SJSA1 (cell line): ENCODE measurements around the gene MPHOSPH9. TPM values are rescaled to one million over a fixed set of nuclear protein-coding genes. Genes with fewer than 3 reads are reported as not detected.

Experiments
- DNase-seq, 2 experiments: peaks; one replicate each; pipeline ENCODE4 v3.0.0-alpha.2; 2015 to 2020; ENCODE audit warnings: low spot score in 2 of 2, low read depth in 1 of 2
- H3K27ac ChIP-seq: fragments of 250-450 bp; sonication (Bioruptor Pico); 2 replicates; pipeline ENCODE4 v1.5.1; 2020; ENCODE audit warnings: mild to moderate bottlenecking, moderate library complexity
- H3K27me3 ChIP-seq: fragments of 250-450 bp; sonication (Bioruptor Pico); replicated peaks from 2 replicates; pipeline ENCODE4 v1.5.1; 2020; ENCODE audit warnings: mild to moderate bottlenecking, moderate library complexity
- H3K36me3 ChIP-seq: fragments of 250-450 bp; sonication (Bioruptor Pico); 2 replicates; pipeline ENCODE4 v1.5.1; 2020; ENCODE audit warnings: mild to moderate bottlenecking
- H3K4me1 ChIP-seq: fragments of 250-450 bp; sonication (Bioruptor Pico); replicated peaks from 2 replicates; pipeline ENCODE4 v1.6.1; 2021; ENCODE audit warnings: mild to moderate bottlenecking
- H3K4me3 ChIP-seq: fragments of 250-450 bp; sonication (Bioruptor Pico); 2 replicates; pipeline ENCODE4 v1.5.1; 2020; ENCODE audit warnings: mild to moderate bottlenecking
- H3K9me3 ChIP-seq: fragments of 250-450 bp; sonication (Bioruptor Pico); replicated peaks from 2 replicates; pipeline ENCODE4 v1.5.1; 2020; ENCODE audit warnings: mild to moderate bottlenecking
- total RNA-seq: library from RNA; depleted of rRNA; stranded (reverse); fragments of >200 nt; shearing (Covaris generic); gene quantifications from 2 replicates; pipeline ENCODE4 v1.2.3, GENCODE V29; 2014

Gene MPHOSPH9
- total RNA-seq, 1 experiment from 2014 or later, result 77.6 TPM

DNA sequence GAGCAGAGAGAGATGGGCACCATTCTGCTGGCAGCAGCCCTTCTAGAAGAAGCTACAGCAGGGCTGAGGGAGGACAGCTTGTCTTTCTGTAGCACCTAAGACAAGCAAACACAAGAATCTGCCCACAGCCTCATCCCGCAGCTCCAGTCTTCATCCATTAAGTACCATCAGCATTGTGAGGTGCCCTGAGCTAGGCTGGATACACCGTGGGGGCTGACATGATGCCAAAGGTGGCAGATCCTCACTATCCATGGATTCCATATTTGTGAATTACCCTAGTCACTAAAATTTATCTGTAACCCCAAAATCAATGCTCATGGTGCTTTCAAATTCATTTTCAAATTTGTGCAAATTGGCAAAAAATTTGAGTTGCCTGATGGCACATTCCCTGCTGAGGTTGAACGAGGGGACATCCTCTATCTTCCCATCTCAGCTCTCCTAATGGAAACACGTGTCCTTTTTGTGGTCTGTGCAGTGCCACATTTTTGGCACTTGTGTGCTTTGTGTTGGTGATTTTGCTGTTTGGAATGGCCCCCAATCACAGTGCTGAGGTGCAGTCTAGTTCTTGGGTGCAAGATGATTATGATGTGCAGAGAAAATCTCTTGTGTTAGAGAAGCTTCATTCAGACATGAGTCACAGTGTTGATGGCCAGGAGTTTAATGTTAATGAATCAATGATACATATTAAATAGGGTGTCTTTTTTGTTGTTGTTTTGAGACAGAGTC is 89.0 kb downstream of the MPHOSPH9 start:
- Histone ChIP-seq H3K27ac (no peak overlapping the region), H3K27me3 (no peaks in the 10 kb centered on the region), H3K4me1 (peaks cover 25% of the 10 kb centered on the region), H3K9me3 (no peaks in the 10 kb centered on the region), H3K36me3 (no peaks in the 10 kb centered on the region), H3K4me3 (no peak overlapping the region)
- DNase-seq, result no peak

DNA sequence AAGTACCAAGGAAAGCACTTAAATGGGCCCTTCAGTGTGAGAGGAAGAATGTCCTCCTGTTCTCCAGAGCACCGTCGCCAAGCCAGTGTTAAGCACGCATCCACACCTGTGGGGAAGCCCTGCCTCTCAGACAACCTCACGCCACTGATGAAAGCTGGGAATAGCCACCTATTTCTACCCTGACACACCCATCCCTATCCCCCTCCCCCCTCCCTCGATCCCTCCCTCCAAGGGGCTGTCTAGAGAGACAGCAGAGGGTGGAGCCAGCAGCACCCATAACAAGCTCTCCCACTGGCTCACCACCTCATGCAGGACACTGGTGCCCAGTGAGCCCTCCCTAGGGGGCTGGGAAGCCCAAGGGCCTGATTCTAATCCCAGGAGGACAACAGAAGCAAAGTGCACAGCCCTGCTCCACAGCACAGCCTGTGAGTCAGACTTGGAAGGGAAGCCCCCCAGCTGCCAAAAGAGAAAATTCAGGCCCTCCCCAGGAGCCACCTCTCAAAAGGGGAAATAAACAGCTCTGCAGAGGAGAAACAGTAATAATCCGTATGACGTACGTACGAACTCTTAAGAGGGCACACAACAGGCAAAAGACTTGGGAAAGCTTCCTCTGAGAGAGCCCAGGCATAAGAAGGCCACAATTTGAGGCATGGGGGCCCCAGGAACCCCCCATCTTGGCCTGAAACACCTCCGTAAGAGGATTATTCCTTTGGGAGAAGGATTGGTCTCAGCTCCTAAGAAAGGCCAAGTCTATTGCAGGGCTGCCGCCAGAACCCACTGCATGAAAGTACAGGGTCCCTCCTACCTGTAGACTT is 89.8 kb downstream of the MPHOSPH9 start:
- Histone ChIP-seq H3K4me1 (peaks cover 25% of the 10 kb centered on the region), H3K4me3 (no peak overlapping the region), H3K9me3 (no peaks in the 10 kb centered on the region), H3K36me3 (no peaks in the 10 kb centered on the region), H3K27me3 (no peaks in the 10 kb centered on the region), H3K27ac (no peak overlapping the region)
- DNase-seq, result no peak

DNA sequence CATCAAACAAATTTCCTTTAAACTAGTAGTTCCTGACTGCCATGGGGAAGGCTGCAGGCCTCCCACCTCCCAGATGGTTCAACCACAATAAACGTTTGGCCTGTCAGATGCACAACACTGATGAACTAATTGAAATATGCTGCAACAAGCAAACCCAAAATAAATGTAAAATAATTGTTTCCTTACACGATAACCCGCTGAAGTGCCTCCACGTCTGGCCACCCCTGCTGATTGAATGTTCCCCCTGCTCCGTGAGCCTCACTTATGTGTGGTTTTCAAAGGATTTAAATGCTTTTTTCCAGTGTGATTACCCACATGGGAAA is 90.5 kb downstream of the MPHOSPH9 start:
- peaks cover 25% of the 10 kb centered on the region for H3K4me1 ChIP-seq
- H3K36me3 ChIP-seq, result no peaks in the 10 kb centered on the region
- H3K4me3 ChIP-seq, result no peak overlapping the region
- H3K27ac ChIP-seq, result 0 out of 2 replicates have a peak overlapping the region, but pooled peaks have one; percentile 39
- no peaks in the 10 kb centered on the region for H3K9me3 ChIP-seq
- no peak for DNase-seq
- no peaks in the 10 kb centered on the region for H3K27me3 ChIP-seq

DNA sequence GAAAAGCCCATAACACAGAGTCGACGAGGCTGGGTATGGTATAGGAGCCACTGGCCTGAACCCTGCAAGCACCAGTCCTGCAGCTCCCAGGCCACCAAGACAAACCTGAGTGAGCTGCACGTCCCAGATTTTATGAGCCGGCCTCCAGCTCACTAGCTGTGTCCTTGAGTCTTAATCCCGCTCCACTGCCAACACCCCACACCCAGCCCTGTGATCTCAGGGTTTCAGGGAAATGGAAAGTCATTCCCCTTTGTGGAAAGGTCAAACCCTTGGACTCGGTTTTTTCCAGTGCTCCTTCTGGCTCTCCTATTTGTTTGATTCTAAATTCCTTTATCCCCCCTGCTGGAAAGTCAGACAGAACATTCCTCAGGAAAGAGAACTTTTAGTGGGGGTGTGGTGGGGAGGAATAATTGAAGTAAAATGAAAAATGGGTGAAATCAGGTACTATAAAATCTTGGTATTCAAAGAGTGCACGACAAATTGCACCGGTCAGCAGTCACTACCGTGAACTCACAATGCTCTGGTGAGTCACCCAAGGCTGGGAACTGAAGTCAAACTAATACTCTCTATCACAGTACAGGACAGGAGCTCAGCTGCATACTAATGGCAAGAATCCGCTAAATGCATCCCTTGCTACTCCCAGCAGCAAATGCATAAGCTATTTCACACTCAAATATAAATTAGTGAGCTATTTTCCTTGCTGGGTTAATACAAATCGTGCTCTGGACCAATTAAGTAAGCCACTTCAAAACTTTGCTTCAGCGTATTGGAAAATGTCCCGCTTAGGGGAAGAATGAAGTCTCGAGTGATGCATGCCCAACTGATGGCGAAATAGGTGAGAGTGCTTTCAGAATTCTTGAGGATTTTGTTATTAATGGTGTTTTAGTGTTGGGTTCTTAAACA is 91.1 kb downstream of the MPHOSPH9 start:
- H3K27ac ChIP-seq, result peak overlapping the region; percentile 39; the same call in 1 of the 2 replicates
- H3K27me3 ChIP-seq, result no peaks in the 10 kb centered on the region
- no peak overlapping the region for H3K4me3 ChIP-seq
- no peaks in the 10 kb centered on the region for H3K36me3 ChIP-seq
- H3K9me3 ChIP-seq, result no peaks in the 10 kb centered on the region
- peak in 1 of 2 experiments; percentile 49 for DNase-seq
- peaks cover 25% of the 10 kb centered on the region for H3K4me1 ChIP-seq

DNA sequence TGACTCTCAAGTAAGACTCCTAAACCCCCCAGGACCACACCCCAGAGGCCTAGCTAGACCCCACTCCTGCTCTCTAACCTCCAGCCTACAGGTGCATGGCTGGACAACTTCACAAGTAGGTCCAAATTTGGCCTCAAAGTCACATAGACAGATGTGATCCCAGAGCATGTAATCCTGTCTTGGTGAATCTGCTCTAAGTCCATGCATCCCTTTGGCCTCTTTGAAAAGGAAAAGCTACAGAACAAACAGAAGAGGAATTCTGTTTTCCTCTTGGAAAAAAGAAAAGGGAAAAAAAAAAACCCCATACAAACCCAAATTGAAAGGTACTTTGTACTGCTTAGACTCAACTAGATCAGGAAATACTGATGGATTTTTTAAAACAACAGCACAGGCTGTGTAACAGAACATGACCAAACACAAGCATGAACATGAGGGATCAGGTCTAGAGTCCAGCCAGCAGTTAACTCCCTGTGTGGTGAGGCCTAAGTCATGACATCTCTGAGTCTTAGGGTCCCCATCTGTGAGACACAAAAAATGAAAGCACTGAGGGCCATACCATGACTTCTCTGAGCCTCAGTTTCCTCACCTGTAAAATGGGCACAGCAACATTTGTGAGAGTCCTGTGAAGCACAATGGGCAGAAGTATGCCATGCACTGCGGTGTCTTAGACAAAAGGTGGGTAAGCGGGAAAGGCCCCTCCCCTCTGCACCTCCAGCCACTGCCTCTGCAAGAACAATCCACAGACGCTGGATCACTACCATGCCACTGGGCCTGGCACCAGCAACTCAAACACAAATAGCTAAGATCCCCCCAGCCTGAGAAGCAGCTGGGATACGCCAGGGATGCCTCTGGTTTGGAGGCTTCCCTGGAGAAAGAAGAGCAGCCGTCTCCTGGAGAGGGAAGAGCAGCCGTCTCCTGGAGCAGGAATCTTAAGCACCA is 92.0 kb downstream of the MPHOSPH9 start:
- Histone ChIP-seq H3K9me3 (no peaks in the 10 kb centered on the region), H3K4me3 (no peak overlapping the region), H3K36me3 (no peaks in the 10 kb centered on the region), H3K27me3 (no peaks in the 10 kb centered on the region), H3K27ac (peak overlapping the region; percentile 39; the same call in 1 of the 2 replicates), H3K4me1 (peaks cover 25% of the 10 kb centered on the region)
- DNase-seq, result no peak

DNA sequence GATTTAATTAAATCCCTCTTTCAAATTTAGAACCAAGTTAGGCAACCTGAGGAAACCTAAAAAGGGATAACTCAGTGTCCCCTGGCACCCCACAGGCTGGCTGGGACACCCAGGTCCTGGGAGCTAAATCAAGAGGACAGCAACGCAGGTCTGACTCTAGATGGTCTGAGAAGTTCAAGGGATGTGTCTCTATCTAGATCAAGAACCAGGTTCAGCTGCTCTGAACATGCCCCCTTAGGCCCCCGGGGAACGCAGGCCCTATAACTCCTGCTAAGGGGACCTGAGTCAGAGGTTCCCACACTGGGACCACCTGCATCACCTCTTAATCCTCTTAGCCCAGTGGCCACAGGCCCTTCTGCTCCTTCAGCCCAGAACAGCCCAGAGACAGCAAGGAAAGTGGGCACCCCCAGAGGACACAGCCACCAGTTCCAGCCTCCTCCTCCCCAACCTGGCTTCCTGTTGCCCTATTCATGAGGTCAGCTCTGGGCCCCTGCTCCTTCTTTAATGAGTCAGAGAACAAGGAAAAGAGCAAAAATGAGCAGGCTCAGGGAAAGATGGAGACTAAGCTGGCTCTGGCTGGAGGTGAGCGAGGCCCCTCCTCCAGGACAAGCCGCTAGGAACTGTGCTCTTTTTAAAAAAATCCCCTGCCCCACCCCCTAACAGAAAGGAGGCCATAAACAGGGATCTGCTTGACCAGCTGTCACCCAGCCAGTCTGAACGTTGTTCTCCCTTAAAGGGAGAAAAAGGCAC is 92.8 kb downstream of the MPHOSPH9 start:
- DNase-seq, result no peak
- no peaks in the 10 kb centered on the region for H3K27me3 ChIP-seq
- no peaks in the 10 kb centered on the region for H3K36me3 ChIP-seq
- no peak overlapping the region for H3K27ac ChIP-seq
- H3K4me3 ChIP-seq, result no peak overlapping the region
- H3K9me3 ChIP-seq, result no peaks in the 10 kb centered on the region
- peaks cover 25% of the 10 kb centered on the region for H3K4me1 ChIP-seq

DNA sequence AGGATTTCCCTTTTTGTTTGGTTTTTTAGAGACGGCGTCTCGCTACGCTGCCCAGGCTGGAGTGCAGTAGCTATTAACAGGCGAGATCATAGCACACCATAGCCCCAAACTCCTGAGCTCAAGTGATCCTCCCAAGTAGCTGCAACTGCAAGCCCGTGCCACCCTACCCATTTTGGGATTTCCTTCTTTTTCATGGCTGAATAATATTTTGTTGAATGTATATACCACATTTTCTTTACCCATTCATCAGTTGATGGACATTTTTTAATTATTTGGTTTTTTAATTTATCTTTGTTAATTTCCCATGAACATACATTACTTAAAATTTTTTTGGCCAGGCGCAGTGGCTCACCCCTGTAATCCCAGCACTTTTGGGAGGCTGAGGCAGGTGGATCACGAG is 97.3 kb downstream of the MPHOSPH9 start:
- Histone ChIP-seq H3K4me3 (no peak overlapping the region), H3K9me3 (no peaks in the 10 kb centered on the region)

DNA sequence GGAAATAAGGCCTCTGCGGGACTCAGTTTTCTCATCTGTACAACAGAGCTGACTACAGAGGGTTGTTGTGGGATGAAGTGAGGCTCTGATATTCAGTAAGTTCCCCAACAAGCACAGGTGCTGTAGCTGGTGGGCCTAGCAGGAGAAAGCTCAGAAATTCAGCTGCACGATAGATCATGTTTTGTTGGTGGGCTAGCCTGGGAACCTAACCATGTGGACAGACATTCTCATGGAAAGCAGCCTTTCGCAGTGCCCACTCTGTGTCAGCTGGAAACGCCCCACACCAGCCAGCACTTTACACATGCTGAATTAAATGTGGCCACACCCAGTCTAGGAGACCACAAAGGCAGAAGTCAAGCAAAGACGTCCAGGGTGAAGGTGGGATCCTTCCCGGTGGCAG is 98.1 kb downstream of the MPHOSPH9 start:
- Histone ChIP-seq H3K9me3 (no peaks in the 10 kb centered on the region), H3K4me3 (no peak overlapping the region), H3K4me1 (no peaks in the 10 kb centered on the region; the same call in 1 of the 2 replicates), H3K27me3 (no peaks in the 10 kb centered on the region), H3K27ac (no peak overlapping the region), H3K36me3 (no peaks in the 10 kb centered on the region)
- DNase-seq, result no peak

More for the DNA sequence above, 97.3 kb downstream of the MPHOSPH9 start:
- no peak for DNase-seq
- Histone ChIP-seq H3K36me3 (no peaks in the 10 kb centered on the region), H3K27me3 (no peaks in the 10 kb centered on the region), H3K27ac (no peak overlapping the region), H3K4me1 (peaks cover 7% of the 10 kb centered on the region)

DNA sequence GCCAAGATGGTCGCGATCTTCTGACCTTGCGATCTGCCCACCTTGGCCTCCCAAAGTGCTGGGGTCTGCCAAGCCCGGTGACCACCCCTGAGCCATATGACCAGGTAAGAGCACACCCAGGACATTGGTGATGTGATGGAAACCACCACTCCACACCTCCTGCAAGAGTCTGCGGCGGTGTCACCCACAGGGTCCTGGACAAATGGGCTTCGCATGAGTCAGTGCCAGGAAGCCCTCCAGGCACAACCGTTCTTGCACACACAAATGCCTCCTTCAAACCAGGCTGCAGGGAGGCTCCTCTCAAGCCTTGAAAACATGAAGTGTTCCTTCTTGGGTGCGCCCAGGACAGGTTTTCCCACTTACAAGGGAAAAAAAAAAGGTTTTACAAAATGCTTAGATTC is 98.7 kb downstream of the MPHOSPH9 start:
- Histone ChIP-seq H3K4me1 (no peaks in the 10 kb centered on the region), H3K27ac (no peak overlapping the region), H3K36me3 (no peaks in the 10 kb centered on the region), H3K9me3 (no peaks in the 10 kb centered on the region), H3K4me3 (no peak overlapping the region), H3K27me3 (no peaks in the 10 kb centered on the region)
- DNase-seq, result no peak

DNA sequence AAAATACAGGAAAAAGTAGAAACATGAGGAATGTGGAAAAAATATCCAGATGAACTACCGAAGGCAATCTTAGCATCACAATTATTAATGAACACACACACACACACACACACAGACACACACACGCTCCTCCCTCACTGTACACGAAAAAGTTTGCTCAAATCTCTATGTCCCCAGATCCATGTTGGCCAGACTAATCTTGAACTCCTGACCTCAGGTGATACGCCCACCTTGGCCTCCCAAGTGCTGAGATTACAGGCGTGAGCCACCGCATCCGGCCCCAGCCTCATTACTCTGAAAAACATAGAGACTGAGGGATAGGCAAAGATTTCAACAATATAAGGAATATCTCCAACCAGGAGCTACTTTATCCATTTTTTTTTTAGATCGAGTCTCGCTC is 99.2 kb downstream of the MPHOSPH9 start:
- H3K4me3 ChIP-seq, result no peak overlapping the region
- H3K27me3 ChIP-seq, result no peaks in the 10 kb centered on the region
- H3K36me3 ChIP-seq, result no peaks in the 10 kb centered on the region
- DNase-seq, result no peak
- H3K27ac ChIP-seq, result no peak overlapping the region
- H3K4me1 ChIP-seq, result no peaks in the 10 kb centered on the region
- H3K9me3 ChIP-seq, result no peaks in the 10 kb centered on the region

DNA sequence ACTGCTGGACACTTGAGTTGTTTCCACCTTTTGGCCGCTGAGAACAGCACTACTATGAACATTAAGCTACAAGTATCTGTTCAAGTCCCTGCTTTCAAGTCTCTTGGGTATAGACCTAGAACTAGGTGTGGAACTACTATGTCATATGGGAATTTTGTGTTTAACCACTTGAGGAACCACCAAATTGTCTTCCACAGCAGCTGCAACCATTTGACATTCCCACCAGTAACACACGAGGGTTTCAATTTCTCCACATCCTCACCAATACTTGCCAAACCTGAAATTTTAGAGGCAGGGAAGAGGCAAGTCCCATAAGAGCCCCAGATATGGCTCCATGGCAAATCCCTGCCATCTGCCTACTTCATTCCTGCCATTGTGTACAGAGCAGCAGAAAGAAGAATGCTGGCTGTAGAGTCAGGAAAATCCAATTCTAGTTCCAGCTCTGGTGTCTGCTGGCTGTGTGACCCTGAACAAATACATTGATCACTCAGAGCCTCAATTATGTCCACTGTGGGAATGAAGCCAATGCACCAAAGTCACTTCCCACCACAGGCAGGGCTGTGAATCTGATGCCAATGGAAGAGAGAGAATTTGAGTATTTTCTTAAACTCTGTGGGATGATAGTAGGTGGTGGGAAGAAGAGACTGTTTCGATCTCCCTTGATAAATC is 99.9 kb downstream of the MPHOSPH9 start:
- no peak for DNase-seq
- no peak overlapping the region for H3K27ac ChIP-seq
- H3K27me3 ChIP-seq, result no peaks in the 10 kb centered on the region
- no peak overlapping the region for H3K4me3 ChIP-seq
- no peaks in the 10 kb centered on the region for H3K4me1 ChIP-seq
- H3K36me3 ChIP-seq, result no peaks in the 10 kb centered on the region
- no peaks in the 10 kb centered on the region for H3K9me3 ChIP-seq

DNA sequence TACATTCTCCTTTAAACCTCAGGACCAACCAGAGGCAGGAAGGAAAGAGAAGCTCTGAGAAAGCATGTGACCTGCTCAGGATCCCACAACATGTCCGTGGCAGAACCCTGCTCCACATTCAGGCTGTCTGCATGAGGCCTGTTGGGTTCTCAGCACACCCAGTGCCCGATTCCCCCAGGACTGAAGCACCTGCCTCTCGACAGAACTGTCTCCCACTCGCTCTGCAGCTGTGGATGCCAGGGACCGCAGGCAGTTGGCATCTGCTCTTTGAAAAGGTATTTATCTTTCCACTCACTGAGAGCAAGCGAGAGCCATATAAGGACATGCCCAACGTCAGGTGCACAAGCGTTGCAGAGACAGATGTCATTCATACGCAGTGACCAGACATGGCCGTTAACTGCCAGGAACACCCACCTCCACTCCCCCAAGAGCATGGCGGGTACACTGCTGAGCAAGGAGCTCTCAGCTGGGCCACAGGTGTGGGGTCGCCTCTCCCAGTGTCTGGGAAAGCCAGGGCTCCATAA is 101.0 kb downstream of the MPHOSPH9 start:
- Histone ChIP-seq H3K9me3 (no peaks in the 10 kb centered on the region), H3K36me3 (no peaks in the 10 kb centered on the region), H3K27ac (no peak overlapping the region), H3K27me3 (no peaks in the 10 kb centered on the region), H3K4me3 (no peak overlapping the region), H3K4me1 (no peaks in the 10 kb centered on the region)
- DNase-seq, result no peak
